PC-9 (cell line): ENCODE results near the gene ATXN1. TPM values are rescaled to one million over a fixed set of nuclear protein-coding genes. Genes with fewer than 3 reads are reported as not detected.

Experiments
- BruUV-seq: library from RNA; stranded (reverse); fragments of 400-500 nt; replicated peaks from 2 replicates; lab custom pipeline; 2021; lab: Mats Ljungman, UMichigan
- CTCF ChIA-PET: fragments of 300-600 bp; sonication (Branson Sonifier 250); formaldehyde crosslinking; loops from one replicate; lab custom pipeline; 2022; ENCODE audit warnings: antibody characterized with exemption; lab: Charles Lee
- POLR2A ChIA-PET: fragments of 300-600 bp; sonication (Branson Sonifier 250); formaldehyde crosslinking; loops from one replicate; lab custom pipeline; 2022; ENCODE audit warnings: antibody characterized with exemption; ENCODE audit not compliant: unreplicated experiment; lab: Charles Lee
- DNase-seq, 2 experiments: peaks; one replicate each; pipeline versions ENCODE4 v3.0.0 to v3.0.0-alpha.2; 2015 to 2022; ENCODE audit warnings: mixed read lengths in 1 of 2
- H2AFZ ChIP-seq: fragments of 200-600 bp; sonication (generic); 2 replicates; pipeline ENCODE4 v1.8.1; 2017; ENCODE audit warnings: antibody characterized with exemption
- H3F3A ChIP-seq: fragments of 200-600 bp; sonication (generic); 2 replicates; pipeline ENCODE4 v1.8.1; 2017; ENCODE audit warnings: antibody characterized with exemption, mild to moderate bottlenecking, low read depth; ENCODE audit not compliant: insufficient read depth
- H3K27ac ChIP-seq: fragments of 200-600 bp; sonication (generic); 2 replicates; pipeline ENCODE4 v1.6.1; 2016; ENCODE audit warnings: mixed run types
- H3K27me3 ChIP-seq: fragments of 200-600 bp; sonication (generic); 2 replicates; pipeline ENCODE4 v1.6.1; 2016; ENCODE audit warnings: low read depth, mixed run types; ENCODE audit not compliant: insufficient read depth
- H3K36me3 ChIP-seq: fragments of 200-600 bp; sonication (generic); 2 replicates; pipeline ENCODE4 v1.6.1; 2016; ENCODE audit warnings: low read depth, mixed run types
- H3K4me1 ChIP-seq: fragments of 200-600 bp; sonication (generic); replicated peaks from 2 replicates; pipeline ENCODE4 v1.6.1; 2016; ENCODE audit warnings: mixed run types; ENCODE audit not compliant: insufficient read depth
- H3K4me2 ChIP-seq: fragments of 200-600 bp; sonication (generic); 2 replicates; pipeline ENCODE4 v1.6.1; 2017; ENCODE audit warnings: mixed run types
- H3K4me3 ChIP-seq: fragments of 200-600 bp; sonication (generic); 2 replicates; pipeline ENCODE4 v1.6.1; 2016; ENCODE audit warnings: mixed run types
- H3K79me2 ChIP-seq: fragments of 200-600 bp; sonication (generic); 2 replicates; pipeline ENCODE4 v1.6.1; 2017; ENCODE audit warnings: low read depth, mixed run types
- H3K9me2 ChIP-seq: fragments of 200-600 bp; sonication (generic); 2 replicates; pipeline ENCODE4 v1.8.1; 2017; ENCODE audit warnings: mild to moderate bottlenecking; ENCODE audit not compliant: insufficient read depth
- H3K9me3 ChIP-seq: fragments of 200-600 bp; sonication (generic); 2 replicates; pipeline ENCODE4 v1.8.1; 2016; ENCODE audit warnings: low read depth; ENCODE audit not compliant: insufficient read depth
- H4K20me1 ChIP-seq: fragments of 200-600 bp; sonication (generic); 2 replicates; pipeline ENCODE4 v1.8.1; 2017; ENCODE audit not compliant: insufficient read depth
- CTCF ChIP-seq: fragments of 200-600 bp; sonication (generic); conservative IDR thresholded peaks from 2 replicates; pipeline ENCODE4 v1.6.1; 2017; ENCODE audit warnings: mixed run types, antibody characterized with exemption, mild to moderate bottlenecking, moderate library complexity
- EZH2 ChIP-seq: fragments of 200-600 bp; sonication (generic); IDR thresholded peaks from 2 replicates; pipeline ENCODE4 v1.8.0; 2017; ENCODE audit warnings: antibody characterized with exemption, low read depth
- intact Hi-C: fragments of 100-400 bp; cut with micrococcal nuclease; formaldehyde crosslinking; loops from one replicate; pipeline ENCODE4 v1.10.0; 2022; ENCODE audit not compliant: unreplicated experiment
- total RNA-seq: library from RNA; stranded (reverse); gene quantifications from 2 replicates; pipeline ENCODE4 v1.2.3, GENCODE V29; 2021

ATXN1 gene
- total RNA-seq, 1 experiment from 2014 or later, result 42.7 TPM

- intact Hi-C loops, result no loop called here
- ChIA-PET CTCF (no interaction called here), POLR2A (no interaction called here)
- H3K9me2 ChIP-seq, result no peaks in the 10 kb centered on the region
- no peaks in the 10 kb centered on the region for H4K20me1 ChIP-seq
- H3K27ac ChIP-seq, result no peak overlapping the region
- H3K27me3 ChIP-seq, result no peaks in the 10 kb centered on the region
- no peak for TF ChIP-seq EZH2
- no peak for TF ChIP-seq CTCF
- no peaks in the 10 kb centered on the region for H3K79me2 ChIP-seq
- no peak overlapping the region for H3K4me2 ChIP-seq
- H3K4me3 ChIP-seq, result no peak overlapping the region
- H3K9me3 ChIP-seq, result no peaks in the 10 kb centered on the region
- BruUV-seq, result no TSS peak
- 0 out of 2 replicates have a peak, but pooled peaks cover 19% of the 10 kb centered on the region for H3K4me1 ChIP-seq
- H2AFZ ChIP-seq, result no peak overlapping the region
- H3F3A ChIP-seq, result no peaks in the 10 kb centered on the region
- H3K36me3 ChIP-seq, result no peaks in the 10 kb centered on the region; the same call in 1 of the 2 replicates
- no peak for DNase-seq
These were observed 134.6 kb downstream of the ATXN1 start for GRCh38 chr6:16626650-16627049.

DNA sequence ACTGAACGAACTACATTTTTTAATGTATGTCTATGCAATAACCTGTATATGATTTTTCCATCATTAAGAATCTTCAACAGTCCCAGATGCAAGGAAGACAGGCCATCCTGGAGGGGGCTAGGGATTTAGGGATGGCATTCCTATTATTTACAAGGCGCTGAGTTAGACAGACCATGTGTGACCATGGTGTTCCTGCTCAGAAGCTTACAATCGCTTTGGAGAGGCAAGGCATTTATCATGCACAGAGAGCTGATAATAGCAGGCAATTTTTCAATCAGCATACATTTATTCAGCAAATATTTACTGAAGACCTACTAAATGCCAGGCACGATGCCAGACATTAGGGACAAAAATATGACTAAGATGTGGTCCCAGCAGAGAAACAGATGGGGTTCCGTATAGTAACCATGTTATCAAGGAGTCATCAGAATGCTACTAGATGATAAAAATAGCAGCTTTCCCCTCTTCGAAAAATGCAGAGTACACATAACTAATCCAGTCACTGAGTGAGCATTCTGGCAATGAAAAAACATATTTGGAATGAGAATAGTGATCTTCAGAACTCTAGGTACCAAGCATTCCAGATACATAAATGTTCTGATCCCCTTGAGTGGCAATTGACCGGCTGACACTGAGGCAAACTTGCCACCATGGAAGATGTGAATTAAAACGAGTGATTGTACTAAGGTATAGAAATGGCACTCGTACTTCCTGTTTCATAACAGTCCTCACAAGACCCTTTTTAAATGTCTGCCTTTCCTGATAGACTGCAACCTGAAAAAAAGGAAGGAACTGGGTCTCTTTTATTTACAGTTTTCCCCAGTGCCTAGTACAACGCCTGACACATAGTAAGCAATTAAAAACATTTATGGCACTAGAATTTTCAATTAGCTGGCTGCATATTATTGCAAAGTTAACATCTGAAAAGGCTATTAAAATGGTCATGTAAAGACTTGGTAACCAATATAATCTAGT lies 135.7 kb downstream of the ATXN1 start:
- TF ChIP-seq CTCF, result no peak
- TF ChIP-seq EZH2, result no peak
- no peak overlapping the region for H3K27ac ChIP-seq
- intact Hi-C loops, result no loop called here
- H3K9me2 ChIP-seq, result no peaks in the 10 kb centered on the region
- no TSS peak for BruUV-seq
- no peaks in the 10 kb centered on the region for H3K27me3 ChIP-seq
- CTCF ChIA-PET, result no interaction called here
- H3K4me1 ChIP-seq, result 0 out of 2 replicates have a peak, but pooled peaks cover 18% of the 10 kb centered on the region
- H3K4me2 ChIP-seq, result no peak overlapping the region
- H3F3A ChIP-seq, result no peaks in the 10 kb centered on the region
- H3K9me3 ChIP-seq, result no peaks in the 10 kb centered on the region
- no peak for DNase-seq
- POLR2A ChIA-PET, result no interaction called here
- no peak overlapping the region for H2AFZ ChIP-seq
- no peak overlapping the region for H3K4me3 ChIP-seq
- no peaks in the 10 kb centered on the region for H3K79me2 ChIP-seq
- H3K36me3 ChIP-seq, result no peaks in the 10 kb centered on the region; the same call in 1 of the 2 replicates
- no peaks in the 10 kb centered on the region for H4K20me1 ChIP-seq

DNA sequence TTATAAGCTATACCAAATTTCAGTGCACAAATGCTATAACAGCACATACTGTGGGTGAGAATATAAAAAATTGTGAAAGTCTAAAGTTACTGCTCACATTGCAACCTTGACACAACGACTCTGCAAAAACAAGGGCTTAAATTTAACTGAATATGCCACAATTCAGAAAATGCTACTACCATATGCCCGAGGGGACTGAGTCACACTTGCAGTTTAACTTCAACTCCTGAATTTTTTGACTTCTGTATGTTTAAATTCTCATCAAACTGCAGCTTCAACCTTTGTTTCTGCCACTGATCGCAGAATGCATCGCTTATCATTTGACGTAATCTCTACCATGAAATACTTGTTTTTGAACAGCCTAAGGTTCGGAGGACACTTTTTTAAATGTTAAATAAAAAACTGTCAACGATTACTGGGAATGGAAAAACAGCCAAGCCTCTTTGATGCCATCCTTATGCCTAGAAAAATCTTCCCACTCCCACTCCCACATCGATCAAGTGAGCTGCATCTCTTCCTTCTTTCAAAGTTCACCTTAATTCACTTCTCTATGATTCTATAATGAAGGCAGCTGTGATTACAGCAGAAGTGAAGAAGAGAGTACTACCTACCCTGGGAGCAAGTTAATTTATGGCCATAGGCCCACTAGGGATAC lies 136.5 kb downstream of the ATXN1 start:
- Histone ChIP-seq H3K4me3 (no peak overlapping the region), H3K4me1 (0 out of 2 replicates have a peak, but pooled peaks cover 10% of the 10 kb centered on the region), H3K79me2 (no peaks in the 10 kb centered on the region), H3K9me3 (no peaks in the 10 kb centered on the region), H4K20me1 (no peaks in the 10 kb centered on the region), H3K9me2 (no peaks in the 10 kb centered on the region), H3F3A (no peaks in the 10 kb centered on the region), H3K27ac (no peak overlapping the region), H3K36me3 (no peaks in the 10 kb centered on the region; the same call in 1 of the 2 replicates), H3K27me3 (no peaks in the 10 kb centered on the region), H3K4me2 (no peak overlapping the region), H2AFZ (no peak overlapping the region)
- CTCF ChIA-PET, result no interaction called here
- no TSS peak for BruUV-seq
- DNase-seq, result no peak
- POLR2A ChIA-PET, result no interaction called here
- no peak for TF ChIP-seq CTCF
- TF ChIP-seq EZH2, result no peak
- intact Hi-C loops, result no loop called here
